ENCODE measurements around the gene TJAP1. TPM values are rescaled to one million over a fixed set of nuclear protein-coding genes. Genes with fewer than 3 reads are reported as not detected.
"Not testable (repeated sequence)": the region's sequence is repeated elsewhere in the genome, so short reads cannot be mapped to it uniquely, and the experiment has no call there.

The TJAP1 gene
- polyA plus RNA-seq, 2 of the 4 experiments (the other 2 are of a cell fraction) = 13.1 to 15.7 TPM

DNA sequence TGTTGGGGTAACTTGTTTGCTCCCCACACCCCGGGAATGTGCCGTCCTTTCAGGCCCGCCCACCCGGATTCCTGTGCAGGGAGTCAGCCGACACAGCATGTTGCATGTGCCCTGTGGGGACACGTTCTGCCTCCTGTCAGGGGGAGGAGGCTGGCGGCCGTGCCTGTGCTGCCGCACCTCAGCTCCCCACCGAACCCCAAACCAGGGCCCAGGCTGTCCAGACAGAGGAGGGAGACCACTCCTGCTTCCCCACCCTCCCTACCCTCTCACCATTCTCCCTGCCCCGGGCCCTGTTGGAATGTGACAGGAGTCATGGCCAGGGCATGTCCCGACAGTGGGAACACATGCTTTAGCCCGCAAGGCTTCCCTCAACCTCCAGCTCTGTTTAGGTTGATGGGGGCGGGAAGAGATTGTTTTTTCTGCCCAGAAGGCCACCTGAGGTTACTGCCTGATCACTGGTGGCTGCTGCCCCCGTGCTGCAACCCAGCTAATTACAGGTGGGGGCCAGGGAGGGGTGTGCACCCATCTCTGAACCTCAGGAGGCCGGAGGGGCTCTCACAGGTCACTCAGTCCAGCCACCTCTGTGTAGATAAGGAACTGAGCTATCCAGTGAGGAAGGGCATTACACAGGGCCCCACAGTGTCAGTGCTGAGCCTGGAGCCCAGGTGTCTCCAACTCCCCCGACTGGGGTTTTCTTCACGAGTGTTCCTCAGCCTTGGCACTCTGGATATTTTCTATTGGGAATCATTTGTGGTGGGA, 19.2 kb downstream of the TJAP1 start:
- Histone ChIP-seq H3K27ac (peak overlapping the region; percentile 15 to 75; a peak in 3 of 6 replicates), H3K4me1 (peaks cover 16% of the 10 kb centered on the region), H3K4me2 (peak overlapping the region; percentile 41), H3K9me3 (no peaks in the 10 kb centered on the region), H3K4me3 (no peak overlapping the region)
- no peak for FAIRE-seq
- ATAC-seq = peak; percentile 68 to 77
- DNase-seq (ENCODE audit: low read depth in 1 of 2, low spot score in 1 of 2) = peak; percentile 22 to 52
- ChIA-PET POLR2A (no interaction called here), CTCF (interaction anchor here (0.9 to 7.1 kb wide), 12 partner anchors 10 to 267 kb away, joined by 3 to 79 read pairs (median 4); partner anchors contain the start of genes DLK2, DNPH1 and LRRC73)
- TF ChIP-seq, protein P1, sequence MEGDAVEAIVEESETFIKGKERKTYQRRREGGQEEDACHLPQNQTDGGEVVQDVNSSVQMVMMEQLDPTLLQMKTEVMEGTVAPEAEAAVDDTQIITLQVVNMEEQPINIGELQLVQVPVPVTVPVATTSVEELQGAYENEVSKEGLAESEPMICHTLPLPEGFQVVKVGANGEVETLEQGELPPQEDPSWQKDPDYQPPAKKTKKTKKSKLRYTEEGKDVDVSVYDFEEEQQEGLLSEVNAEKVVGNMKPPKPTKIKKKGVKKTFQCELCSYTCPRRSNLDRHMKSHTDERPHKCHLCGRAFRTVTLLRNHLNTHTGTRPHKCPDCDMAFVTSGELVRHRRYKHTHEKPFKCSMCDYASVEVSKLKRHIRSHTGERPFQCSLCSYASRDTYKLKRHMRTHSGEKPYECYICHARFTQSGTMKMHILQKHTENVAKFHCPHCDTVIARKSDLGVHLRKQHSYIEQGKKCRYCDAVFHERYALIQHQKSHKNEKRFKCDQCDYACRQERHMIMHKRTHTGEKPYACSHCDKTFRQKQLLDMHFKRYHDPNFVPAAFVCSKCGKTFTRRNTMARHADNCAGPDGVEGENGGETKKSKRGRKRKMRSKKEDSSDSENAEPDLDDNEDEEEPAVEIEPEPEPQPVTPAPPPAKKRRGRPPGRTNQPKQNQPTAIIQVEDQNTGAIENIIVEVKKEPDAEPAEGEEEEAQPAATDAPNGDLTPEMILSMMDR (IDR thresholded peaks at IDR 0.05) = peak; percentile 27; the same call in 2 of the 3 replicates
- no peak for TF ChIP-seq JUNB (IDR thresholded peaks at IDR 0.05)
- TF ChIP-seq RAD21 (conservative IDR thresholded peaks at IDR 0.05 in 1 of 2, IDR thresholded peaks at IDR 0.05 in 1 of 2) = peak; percentile 53 to 65
- no peak for TF ChIP-seq ZFP36 (IDR thresholded peaks at IDR 0.05; ENCODE audit: borderline replicate concordance, partially characterized antibody)
- TF ChIP-seq, protein P2, sequence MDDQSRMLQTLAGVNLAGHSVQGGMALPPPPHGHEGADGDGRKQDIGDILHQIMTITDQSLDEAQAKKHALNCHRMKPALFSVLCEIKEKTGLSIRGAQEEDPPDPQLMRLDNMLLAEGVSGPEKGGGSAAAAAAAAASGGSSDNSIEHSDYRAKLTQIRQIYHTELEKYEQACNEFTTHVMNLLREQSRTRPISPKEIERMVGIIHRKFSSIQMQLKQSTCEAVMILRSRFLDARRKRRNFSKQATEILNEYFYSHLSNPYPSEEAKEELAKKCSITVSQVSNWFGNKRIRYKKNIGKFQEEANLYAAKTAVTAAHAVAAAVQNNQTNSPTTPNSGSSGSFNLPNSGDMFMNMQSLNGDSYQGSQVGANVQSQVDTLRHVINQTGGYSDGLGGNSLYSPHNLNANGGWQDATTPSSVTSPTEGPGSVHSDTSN (IDR thresholded peaks at IDR 0.05) = no peak
- TF ChIP-seq MAZ (IDR thresholded peaks at IDR 0.05; ENCODE audit: borderline replicate concordance, low read depth, low read length) = peak; percentile 80; the same call in 1 of the 2 replicates
- 54% methylated on average over 11 of the region's 18 CpGs for WGBS (ENCODE audit: missing lambda C conversion rate)

DNA sequence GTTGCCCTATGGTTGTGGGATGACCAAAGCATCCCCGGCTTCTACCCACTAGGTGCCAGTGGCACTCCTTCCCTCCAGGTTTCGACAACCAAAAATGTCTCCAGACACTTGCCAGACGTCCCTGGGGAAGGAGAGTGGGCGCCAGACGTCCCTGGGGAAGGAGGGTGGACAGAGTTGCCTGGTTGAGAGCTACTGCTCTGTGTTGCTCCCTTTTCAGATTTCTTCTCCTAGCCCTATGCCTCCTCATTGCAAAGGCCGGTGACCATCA, 19.7 kb downstream of the TJAP1 start:
- DNase-seq (ENCODE audit: low read depth in 1 of 2, low spot score in 1 of 2) (no peak), FAIRE-seq (no peak), ATAC-seq (no peak)
- TF ChIP-seq SREBF2 (IDR thresholded peaks at IDR 0.05) (no peak), NPAS2 (CRISPR knock-in tag; IDR thresholded peaks at IDR 0.05; ENCODE audit: borderline replicate concordance) (no peak)
- ChIA-PET CTCF (interaction anchor here (1.0 to 7.1 kb wide), 7 partner anchors 10 to 268 kb away, joined by 3 to 79 read pairs (median 5); partner anchors contain the start of genes DLK2 and LRRC73), POLR2A (no interaction called here)
- WGBS (ENCODE audit: missing lambda C conversion rate) = 88% methylated on average over 6 of the region's 6 CpGs
- no peaks in the 10 kb centered on the region for H3K9me3 ChIP-seq
- H3K4me3 ChIP-seq = no peak overlapping the region
- H3K27ac ChIP-seq = no peak overlapping the region
- H3K4me1 ChIP-seq = peaks cover 16% of the 10 kb centered on the region
- no peak overlapping the region for H3K4me2 ChIP-seq

DNA sequence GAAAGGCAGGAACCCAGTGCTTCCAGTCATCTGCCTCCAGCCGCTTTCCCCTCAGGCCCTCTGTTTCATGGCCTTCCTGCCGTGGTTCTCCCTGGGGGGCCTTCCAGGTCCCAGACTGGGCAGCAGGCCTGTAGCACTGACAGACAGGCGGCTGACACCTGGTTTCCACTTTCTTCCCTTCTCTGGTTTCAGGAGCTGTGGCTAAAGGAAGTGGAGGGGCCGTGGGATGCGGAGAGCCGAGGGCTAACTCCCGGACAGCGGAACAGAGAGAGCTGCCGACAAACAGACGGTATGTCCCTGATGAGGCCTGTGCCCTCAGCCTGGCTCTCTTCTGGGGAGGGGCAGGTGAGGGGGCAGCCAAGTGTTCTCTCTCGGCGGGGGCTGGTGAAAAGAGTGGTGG, 20.3 kb downstream of the TJAP1 start:
- DNase-seq (ENCODE audit: low read depth in 1 of 2, low spot score in 1 of 2) = no peak
- no peak for FAIRE-seq
- TF ChIP-seq FOSL2 (IDR thresholded peaks at IDR 0.05) = no peak
- no peak for TF ChIP-seq FOSL2 (CRISPR knock-in tag; IDR thresholded peaks at IDR 0.05)
- no peak for TF ChIP-seq MAZ (IDR thresholded peaks at IDR 0.05; ENCODE audit: borderline replicate concordance, low read depth, low read length)
- no peak for ATAC-seq
- no peak overlapping the region for H3K4me3 ChIP-seq
- peaks cover 16% of the 10 kb centered on the region for H3K4me1 ChIP-seq
- no peaks in the 10 kb centered on the region for H3K9me3 ChIP-seq
- no peak overlapping the region for H3K27ac ChIP-seq
- no peak overlapping the region for H3K4me2 ChIP-seq
- 94% methylated on average over 10 of the region's 12 CpGs for WGBS (ENCODE audit: missing lambda C conversion rate)
- ChIA-PET POLR2A (no interaction called here), CTCF (interaction anchor here (0.6 to 7.1 kb wide), 6 partner anchors 10 to 269 kb away, joined by 3 to 79 read pairs (median 5); partner anchors contain the start of genes DLK2 and LRRC73)

DNA sequence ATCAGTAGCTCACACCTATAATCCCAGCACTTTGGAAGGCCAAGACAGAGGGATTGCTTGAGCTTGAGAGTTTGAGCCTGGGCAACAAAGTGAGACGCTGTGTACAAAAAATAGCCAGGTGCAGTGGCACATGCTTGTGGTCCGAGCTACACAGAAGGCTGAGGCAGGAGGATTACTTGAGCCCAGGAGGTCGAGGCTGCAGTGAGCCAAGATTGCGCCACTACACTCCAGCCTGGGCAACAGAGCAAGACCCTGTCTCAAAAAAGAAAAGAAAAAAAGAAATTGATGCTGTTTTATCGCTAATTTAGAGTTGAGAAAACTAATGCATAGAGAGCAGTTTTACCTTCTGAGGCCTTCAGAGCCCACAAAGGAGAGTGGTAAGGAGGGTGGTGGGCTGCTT, 20.9 kb downstream of the TJAP1 start:
- FAIRE-seq; H3K27ac ChIP-seq; H3K4me3 ChIP-seq; POLR2A ChIA-PET; ATAC-seq; H3K4me2 ChIP-seq; DNase-seq (ENCODE audit: low read depth in 1 of 2, low spot score in 1 of 2); H3K9me3 ChIP-seq: not testable (repeated sequence)
- peaks cover 16% of the 10 kb centered on the region for H3K4me1 ChIP-seq
- WGBS (ENCODE audit: missing lambda C conversion rate) = 85% methylated on average over 5 of the region's 5 CpGs
- CTCF ChIA-PET = interaction anchor here (0.6 to 7.1 kb wide), 4 partner anchors 9 to 269 kb away, joined by 3 to 79 read pairs (median 34); partner anchors contain the start of genes DLK2 and LRRC73

All from A549 (cell line).